GM21367 (cell line): ENCODE measurements around the gene PRRT4.

ENCODE experiments used
- ATAC-seq: cut with Tn5 transposase; IDR thresholded peaks from one replicate; pipeline ENCODE4 v1.9.1; 2021; ENCODE audit not compliant: unreplicated experiment

The PRRT4 gene

GRCh38 chr7:128376077-128376476, 14.6 kb upstream of the PRRT4 start:
- ATAC-seq: no peak

- no peak for ATAC-seq
Measured at GRCh38 chr7:128374041-128374440, 12.6 kb upstream of the PRRT4 start.

GRCh38 chr7:128373606-128374005, 12.1 kb upstream of the PRRT4 start:
- ATAC-seq: no peak

GRCh38 chr7:128370491-128370890, 9.0 kb upstream of the PRRT4 start:
- no peak for ATAC-seq

GRCh38 chr7:128366986-128367385, 5.5 kb upstream of the PRRT4 start:
- no peak for ATAC-seq

- no peak for ATAC-seq
Measured at GRCh38 chr7:128366300-128366699, 4.8 kb upstream of the PRRT4 start.

- no peak for ATAC-seq
Measured at GRCh38 chr7:128365432-128365831, 3.9 kb upstream of the PRRT4 start.

- ATAC-seq: no peak
Measured at GRCh38 chr7:128364166-128364870, 2.8 kb upstream of the PRRT4 start.

- ATAC-seq: no peak
Measured at GRCh38 chr7:128363261-128363721, 1.8 kb upstream of the PRRT4 start.

- ATAC-seq: no peak
Measured at GRCh38 chr7:128362670-128363069, 1.2 kb upstream of the PRRT4 start.

GRCh38 chr7:128360359-128360678, 1.2 kb downstream of the PRRT4 start:
- ATAC-seq: no peak

GRCh38 chr7:128359939-128360338, 1.6 kb downstream of the PRRT4 start:
- no peak for ATAC-seq

- no peak for ATAC-seq
Measured at GRCh38 chr7:128359336-128359735, 2.2 kb downstream of the PRRT4 start.

GRCh38 chr7:128358233-128358632, 3.3 kb downstream of the PRRT4 start:
- ATAC-seq: no peak

GRCh38 chr7:128357217-128357613, 4.3 kb downstream of the PRRT4 start:
- ATAC-seq: no peak

GRCh38 chr7:128356546-128357216, 4.8 kb downstream of the PRRT4 start:
- no peak for ATAC-seq

GRCh38 chr7:128353610-128354009, 7.9 kb downstream of the PRRT4 start:
- no peak for ATAC-seq

GRCh38 chr7:128353189-128353588, 8.3 kb downstream of the PRRT4 start:
- no peak for ATAC-seq

- no peak for ATAC-seq
Measured at GRCh38 chr7:128352636-128353035, 8.9 kb downstream of the PRRT4 start.

- no peak for ATAC-seq
Measured at GRCh38 chr7:128352153-128352537, 9.3 kb downstream of the PRRT4 start.

GRCh38 chr7:128351296-128352152, 10.0 kb downstream of the PRRT4 start:
- ATAC-seq: no peak
